ENCODE data around the gene IFITM1.

- no peak for TF ChIP-seq FOXM1 (IDR thresholded peaks at IDR 0.05; ENCODE audit: borderline replicate concordance, low read depth)
- TF ChIP-seq EGR1 (IDR thresholded peaks at IDR 0.05) = no peak
- no peak for TF ChIP-seq CEBPB (IDR thresholded peaks at IDR 0.05)
- TF ChIP-seq RAD21 (IDR thresholded peaks at IDR 0.05; ENCODE audit: low read depth) = no peak
- no peak for TF ChIP-seq ZBTB7A (IDR thresholded peaks at IDR 0.05; ENCODE audit: low read depth)
- no peak for TF ChIP-seq CREB1 (IDR thresholded peaks at IDR 0.05; ENCODE audit: low read depth)
- TF ChIP-seq EP300 (IDR thresholded peaks at IDR 0.05; ENCODE audit: borderline replicate concordance) = no peak
These were observed 36.9 kb downstream of the IFITM1 start for GRCh38 chr11:350723-351255.

All from Ishikawa (cell line).